H9 (cell line): Measurements from ENCODE around the gene CYP24A1. TPM values are rescaled to one million over a fixed set of nuclear protein-coding genes. Genes with fewer than 3 reads are reported as not detected.

Source experiments
- DNase-seq: peaks from one replicate; pipeline ENCODE4 v3.0.0-alpha.2; 2017
- H2AFZ ChIP-seq: one replicate; pipeline ENCODE4 v1.6.1; 2013; ENCODE audit warnings: mild to moderate bottlenecking, low read length, control low read depth, moderate library complexity
- H2AK5ac ChIP-seq: 2 replicates; pipeline ENCODE4 v1.6.1; 2013; ENCODE audit warnings: low read length, control low read depth, mixed read lengths; ENCODE audit not compliant: insufficient read length
- H2BK120ac ChIP-seq: one replicate; pipeline ENCODE4 v1.6.1; 2013; ENCODE audit warnings: low read depth, mild to moderate bottlenecking, low read length, control low read depth, inconsistent platforms; ENCODE audit not compliant: poor library complexity, severe bottlenecking
- H2BK12ac ChIP-seq: 2 replicates; pipeline ENCODE4 v1.6.1; 2013; ENCODE audit warnings: low read length, control low read depth, mixed read lengths, low read depth; ENCODE audit not compliant: insufficient read length
- H2BK15ac ChIP-seq: 2 replicates; pipeline ENCODE4 v1.6.1; 2013; ENCODE audit warnings: low read depth, low read length, control low read depth
- H2BK20ac ChIP-seq: one replicate; pipeline ENCODE4 v1.6.1; 2013; ENCODE audit warnings: low read depth, mild to moderate bottlenecking, low read length, control low read depth, inconsistent platforms; ENCODE audit not compliant: poor library complexity, severe bottlenecking
- H2BK5ac ChIP-seq: 2 replicates; pipeline ENCODE4 v1.6.1; 2013; ENCODE audit warnings: low read length, control low read depth, mixed read lengths; ENCODE audit not compliant: insufficient read length
- H3K14ac ChIP-seq: 2 replicates; pipeline ENCODE4 v1.6.1; 2013; ENCODE audit warnings: low read length, control low read depth; ENCODE audit not compliant: insufficient read depth
- H3K18ac ChIP-seq: 2 replicates; pipeline ENCODE4 v1.6.1; 2013; ENCODE audit warnings: low read depth, mild to moderate bottlenecking, mixed read lengths, low read length, control low read depth; ENCODE audit not compliant: insufficient read length
- H3K23ac ChIP-seq: 2 replicates; pipeline ENCODE4 v1.6.1; 2013; ENCODE audit warnings: low read length, control low read depth, mixed read lengths, low read depth; ENCODE audit not compliant: insufficient read length
- H3K23me2 ChIP-seq: 2 replicates; pipeline ENCODE4 v1.6.1; 2013; ENCODE audit warnings: low read depth, mild to moderate bottlenecking, mixed read lengths, low read length, control low read depth; ENCODE audit not compliant: insufficient read length, poor library complexity, severe bottlenecking
- H3K27ac ChIP-seq: 2 replicates; pipeline ENCODE4 v1.5.1; 2013; ENCODE audit warnings: low read length, control low read depth, mixed read lengths, low read depth; ENCODE audit not compliant: insufficient read length
- H3K27me3 ChIP-seq: 2 replicates; pipeline ENCODE4 v1.6.1; 2013; ENCODE audit warnings: low read length, control low read depth, inconsistent platforms; ENCODE audit not compliant: insufficient read depth
- H3K4ac ChIP-seq: 2 replicates; pipeline ENCODE4 v1.6.1; 2013; ENCODE audit warnings: low read depth, mild to moderate bottlenecking, control low read depth, inconsistent platforms, low read length, moderate library complexity
- H3K4me1 ChIP-seq: 2 replicates; pipeline ENCODE4 v1.6.1; 2013; ENCODE audit warnings: low read length, control low read depth, inconsistent platforms; ENCODE audit not compliant: insufficient read depth
- H3K4me2 ChIP-seq: 2 replicates; pipeline ENCODE4 v1.6.1; 2013; ENCODE audit warnings: low read length, control low read depth, mixed read lengths; ENCODE audit not compliant: insufficient read length, insufficient read depth
- H3K56ac ChIP-seq: 2 replicates; pipeline ENCODE4 v1.6.1; 2013; ENCODE audit warnings: low read depth, mild to moderate bottlenecking, mixed read lengths, low read length, control low read depth; ENCODE audit not compliant: insufficient read length
- H3K79me1 ChIP-seq: 2 replicates; pipeline ENCODE4 v1.6.1; 2013; ENCODE audit warnings: low read depth, mild to moderate bottlenecking, moderate library complexity, low read length, control low read depth, inconsistent platforms; ENCODE audit not compliant: insufficient read depth, poor library complexity, severe bottlenecking
- H3K79me2 ChIP-seq: 2 replicates; pipeline ENCODE4 v1.6.1; 2013; ENCODE audit warnings: low read length, control low read depth, inconsistent platforms; ENCODE audit not compliant: insufficient read depth
- H3K9ac ChIP-seq: 2 replicates; pipeline ENCODE4 v1.6.1; 2013; ENCODE audit warnings: low read length, control low read depth, mixed read lengths; ENCODE audit not compliant: insufficient read length; ENCODE audit errors: extremely low read depth
- H3K9me3 ChIP-seq: one replicate; pipeline ENCODE4 v1.6.1; 2013; ENCODE audit warnings: low read depth, low read length, inconsistent platforms; ENCODE audit not compliant: control insufficient read depth
- H3T11ph ChIP-seq: one replicate; pipeline ENCODE4 v1.6.1; 2013; ENCODE audit warnings: mild to moderate bottlenecking, low read length, control low read depth, inconsistent platforms
- H4K20me1 ChIP-seq: one replicate; pipeline ENCODE4 v1.6.1; 2013; ENCODE audit not compliant: control insufficient read depth, insufficient read length, insufficient read depth
- H4K5ac ChIP-seq: 2 replicates; pipeline ENCODE4 v1.6.1; 2013; ENCODE audit warnings: low read depth, mild to moderate bottlenecking, mixed read lengths, low read length, control low read depth; ENCODE audit not compliant: insufficient read length
- H4K8ac ChIP-seq: replicated peaks from 2 replicates; pipeline ENCODE4 v1.6.1; 2013; ENCODE audit warnings: low read length, control low read depth, mixed read lengths, low read depth; ENCODE audit not compliant: insufficient read length
- H4K91ac ChIP-seq: 2 replicates; pipeline ENCODE4 v1.6.1; 2013; ENCODE audit warnings: low read depth, mild to moderate bottlenecking, moderate library complexity, mixed read lengths, low read length, control low read depth; ENCODE audit not compliant: insufficient read length
- H3K27ac Mint-ChIP-seq, 3 experiments: 2 replicates in 2 of 3; 3 replicates in 1 of 3; pipeline ENCODE4 v1.8.0; 2020 to 2021; ENCODE audit warnings: mixed read lengths in 3 of 3, mild to moderate bottlenecking in 1 of 3, moderate library complexity in 1 of 3
- H3K27me3 Mint-ChIP-seq: 2 replicates; pipeline ENCODE4 v1.8.0; 2021; ENCODE audit warnings: low read depth, mild to moderate bottlenecking, moderate library complexity, mixed read lengths
- H3K36me3 Mint-ChIP-seq, 3 experiments: 2 replicates in 2 of 3; 3 replicates in 1 of 3; pipeline ENCODE4 v1.8.0; 2020 to 2021; ENCODE audit warnings: low read depth in 3 of 3, mixed read lengths in 3 of 3; ENCODE audit not compliant: insufficient read depth in 1 of 3
- H3K4me1 Mint-ChIP-seq, 2 experiments: 2 replicates each; pipeline ENCODE4 v1.8.0; 2020; ENCODE audit warnings: mixed read lengths in 2 of 2
- H3K4me3 Mint-ChIP-seq, 2 experiments: 2 replicates in 1 of 2; 3 replicates in 1 of 2; pipeline ENCODE4 v1.8.0; 2020 to 2021; ENCODE audit warnings: mild to moderate bottlenecking in 2 of 2, mixed read lengths in 2 of 2, moderate library complexity in 1 of 2
- H3K9me3 Mint-ChIP-seq, 2 experiments: 2 replicates in 1 of 2; 3 replicates in 1 of 2; pipeline ENCODE4 v1.8.0; 2020; ENCODE audit warnings: mild to moderate bottlenecking in 2 of 2, mixed read lengths in 2 of 2, moderate library complexity in 1 of 2
- WGBS: extraction: QIAGEN DNeasy Blood & Tissue Kit; methylation state at CpG from one replicate; pipeline ENCODE4 v1.1.7; 2013; ENCODE audit warnings: missing lambda C conversion rate, low lambda C conversion rate, mixed read lengths; ENCODE audit not compliant: insufficient read length; ENCODE audit errors: extremely low coverage; 5-methylcytosine and 5-hydroxymethylcytosine counted together
- total RNA-seq: library from RNA; stranded (reverse); gene quantifications from 2 replicates; pipeline ENCODE4 v1.2.1, GENCODE V29; 2021
- TF ChIP-seq, protein P1 (sequence below): fragments of 200-600 bp; sonication (generic); conservative IDR thresholded peaks from 3 replicates; pipeline ENCODE4 v1.8.0; 2021; ENCODE audit warnings: antibody characterized with exemption, mild to moderate bottlenecking

The CYP24A1 gene
- total RNA-seq, 1 experiment from 2014 or later: not detected

DNA sequence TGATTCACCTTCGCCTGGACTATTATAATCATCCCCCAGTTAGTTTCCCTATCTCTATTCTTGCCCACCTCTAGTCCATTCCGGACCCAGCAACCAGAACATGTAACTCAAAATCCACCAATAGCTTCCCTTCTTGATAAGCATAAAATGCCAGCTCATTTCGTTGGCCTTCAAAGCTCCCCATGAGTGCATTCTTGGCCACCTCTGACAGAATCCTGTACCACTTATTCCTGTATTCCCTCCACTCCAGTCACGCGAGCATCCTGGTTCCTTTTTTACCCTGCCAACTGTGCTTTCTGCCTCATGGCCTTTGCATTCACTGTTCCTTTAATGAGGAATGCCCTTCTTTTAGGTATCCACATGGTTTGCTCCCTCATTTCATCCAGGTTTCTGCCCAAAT is 36.7 kb downstream of the CYP24A1 start:
- Histone ChIP-seq H3K14ac (no peak overlapping the region), H3K4me1 (peaks cover 2% of the 10 kb centered on the region; the same call in 1 of the 2 replicates), H2AFZ (no peak overlapping the region), H4K20me1 (no peaks in the 10 kb centered on the region), H2BK12ac (no peak overlapping the region), H3K9ac (no peak overlapping the region), H4K8ac (no peak overlapping the region), H2AK5ac (no peak overlapping the region), H3K79me1 (no peaks in the 10 kb centered on the region), H2BK120ac (no peak overlapping the region), H3K4ac (no peak overlapping the region), H2BK5ac (no peak overlapping the region), H3K9me3 (no peaks in the 10 kb centered on the region), H2BK20ac (no peak overlapping the region), H4K5ac (no peak overlapping the region), H3K23me2 (no peaks in the 10 kb centered on the region), H4K91ac (no peak overlapping the region), H2BK15ac (no peak overlapping the region), H3K4me2 (no peak overlapping the region), H3K18ac (no peak overlapping the region), H3T11ph (no peak overlapping the region), H3K79me2 (no peaks in the 10 kb centered on the region), H3K23ac (no peak overlapping the region), H3K27me3 (no peaks in the 10 kb centered on the region), H3K27ac (no peak overlapping the region), H3K56ac (no peak overlapping the region)
- no peaks in the 10 kb centered on the region for H3K27me3 Mint-ChIP-seq
- DNase-seq: no peak
- no peak overlapping the region for H3K27ac Mint-ChIP-seq
- peaks cover 0 to 10% of the 10 kb centered on the region in 2 experiments; a peak in 3 of 4 replicates for H3K4me1 Mint-ChIP-seq
- no peaks in the 10 kb centered on the region; a peak in 1 of 7 replicates for H3K36me3 Mint-ChIP-seq
- no CpG with 5 or more reads among the region's 5 CpGs for WGBS
- TF ChIP-seq, protein P1, sequence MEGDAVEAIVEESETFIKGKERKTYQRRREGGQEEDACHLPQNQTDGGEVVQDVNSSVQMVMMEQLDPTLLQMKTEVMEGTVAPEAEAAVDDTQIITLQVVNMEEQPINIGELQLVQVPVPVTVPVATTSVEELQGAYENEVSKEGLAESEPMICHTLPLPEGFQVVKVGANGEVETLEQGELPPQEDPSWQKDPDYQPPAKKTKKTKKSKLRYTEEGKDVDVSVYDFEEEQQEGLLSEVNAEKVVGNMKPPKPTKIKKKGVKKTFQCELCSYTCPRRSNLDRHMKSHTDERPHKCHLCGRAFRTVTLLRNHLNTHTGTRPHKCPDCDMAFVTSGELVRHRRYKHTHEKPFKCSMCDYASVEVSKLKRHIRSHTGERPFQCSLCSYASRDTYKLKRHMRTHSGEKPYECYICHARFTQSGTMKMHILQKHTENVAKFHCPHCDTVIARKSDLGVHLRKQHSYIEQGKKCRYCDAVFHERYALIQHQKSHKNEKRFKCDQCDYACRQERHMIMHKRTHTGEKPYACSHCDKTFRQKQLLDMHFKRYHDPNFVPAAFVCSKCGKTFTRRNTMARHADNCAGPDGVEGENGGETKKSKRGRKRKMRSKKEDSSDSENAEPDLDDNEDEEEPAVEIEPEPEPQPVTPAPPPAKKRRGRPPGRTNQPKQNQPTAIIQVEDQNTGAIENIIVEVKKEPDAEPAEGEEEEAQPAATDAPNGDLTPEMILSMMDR: no peak
- no peak overlapping the region for H3K4me3 Mint-ChIP-seq
- peaks cover 3 to 7% of the 10 kb centered on the region in 2 experiments; a peak in 3 of 5 replicates for H3K9me3 Mint-ChIP-seq
